K562 (cell line): ENCODE data around the gene PPDPF. TPM values are rescaled to one million over a fixed set of nuclear protein-coding genes. Genes with fewer than 3 reads are reported as not detected.

Experiments used
- ADNP ChIP-seq: fragments of 200-800 bp; sonication (Bioruptor generic); IDR thresholded peaks from 2 replicates; pipeline ENCODE4 v1.6.1; 2016; ENCODE audit warnings: missing genetic modification characterization, missing compliant biosample characterization
- BDP1 ChIP-seq: IDR thresholded peaks from 3 replicates; pipeline ENCODE4 v1.6.1; 2011; ENCODE audit not compliant: insufficient read length, insufficient read depth
- FOXP1 ChIP-seq: sonication (generic); formaldehyde crosslinking; IDR thresholded peaks from 2 replicates; pipeline ENCODE4 v1.8.0; 2022; ENCODE audit warnings: mild to moderate bottlenecking, missing genetic modification reagents
- SMC3 ChIP-seq: conservative IDR thresholded peaks from 2 replicates; pipeline ENCODE4 v1.6.1; 2011; ENCODE audit warnings: low read depth, low read length, improper control_type of control experiment; ENCODE audit not compliant: insufficient read depth
- SUPT5H ChIP-seq: fragments of 450-650 bp; IDR thresholded peaks from 2 replicates; pipeline ENCODE4 v1.6.1; 2016
- TEAD2 ChIP-seq: fragments of 450-650 bp; IDR thresholded peaks from 2 replicates; pipeline ENCODE4 v1.6.1; 2016; ENCODE audit warnings: missing genetic modification characterization, control low read depth, missing compliant biosample characterization
- TFAM ChIP-seq: fragments of 250-450 bp; sonication (Bioruptor Pico); conservative IDR thresholded peaks from 2 replicates; pipeline ENCODE4 v1.5.0; 2021; ENCODE audit warnings: mild to moderate bottlenecking, moderate library complexity
- ZBTB8A ChIP-seq: fragments of 450-650 bp; IDR thresholded peaks from 2 replicates; pipeline ENCODE4 v1.6.1; 2018; ENCODE audit warnings: mild to moderate bottlenecking, moderate library complexity; ENCODE audit not compliant: partially characterized antibody
- ZNF24 ChIP-seq: fragments of 450-650 bp; IDR thresholded peaks from 2 replicates; pipeline ENCODE4 v1.6.1; 2016
- polyA plus RNA-seq, 8 experiments: library from polyadenylated mRNA; depleted of rRNA in 4 of 8; stranded (reverse) in 5 of 8; unstranded in 3 of 8; fragments of >200 nt; fragmentation: Nextera tagmentation in 2 of 8; fragmentation: Illumina TruSeq in 1 of 8; extraction: Ambion mirVana in 2 of 8; extraction: Trizol in 1 of 8; gene quantifications; 2 replicates each; pipeline versions ENCODE4 v1.2.1 to v1.2.3, GENCODE V29; 2011 to 2014; ENCODE audit warnings: inconsistent platforms in 1 of 8, missing spikeins in 1 of 8
- total RNA-seq, 7 experiments: library from RNA; depleted of rRNA in 6 of 7; stranded (reverse); fragments of >200 nt in 6 of 7; fragmentation: Illumina TruSeq in 2 of 7; extraction: Trizol in 2 of 7; gene quantifications; 2 replicates each; pipeline versions ENCODE4 v1.2.1 to v1.2.3, GENCODE V29; 2011 to 2021; ENCODE audit warnings: low replicate concordance in 1 of 7
- TF ChIP-seq, protein P1 (sequence below): sonication (generic); formaldehyde crosslinking; IDR thresholded peaks from 2 replicates; pipeline ENCODE4 v1.8.0; 2022; ENCODE audit warnings: mild to moderate bottlenecking, missing genetic modification reagents
- TF ChIP-seq, protein P2 (sequence below): fragments of 200-800 bp; sonication (Bioruptor generic); IDR thresholded peaks from 2 replicates; pipeline ENCODE4 v1.6.1; 2017; ENCODE audit warnings: missing genetic modification characterization, missing compliant biosample characterization
- TF ChIP-seq, protein P3 (sequence below): fragments of 450-650 bp; IDR thresholded peaks from 2 replicates; pipeline ENCODE4 v1.6.1; 2016; ENCODE audit warnings: low read depth, mild to moderate bottlenecking, moderate library complexity
- TF ChIP-seq, protein P4 (sequence below): fragments of 250-450 bp; sonication (Bioruptor Pico); IDR thresholded peaks from 2 replicates; pipeline ENCODE4 v1.8.0; 2022; ENCODE audit warnings: inconsistent platforms, mild to moderate bottlenecking, moderate library complexity, borderline replicate concordance
- TF ChIP-seq, protein P5 (sequence below): sonication (generic); formaldehyde crosslinking; IDR thresholded peaks from 2 replicates; pipeline ENCODE4 v1.8.0; 2023; ENCODE audit warnings: mild to moderate bottlenecking, missing genetic modification reagents
- TF ChIP-seq, protein P6 (sequence below): fragments of 450-650 bp; formaldehyde crosslinking; IDR thresholded peaks from 2 replicates; pipeline ENCODE4 v1.4.0; 2020; ENCODE audit warnings: mild to moderate bottlenecking, moderate library complexity

PPDPF gene
- total and polyA plus RNA-seq, 9 of the 15 experiments (the other 6 are each of a cell fraction or from before 2014, with no cell fraction given), result 0.77 to 233 (median 10.5) TPM

DNA sequence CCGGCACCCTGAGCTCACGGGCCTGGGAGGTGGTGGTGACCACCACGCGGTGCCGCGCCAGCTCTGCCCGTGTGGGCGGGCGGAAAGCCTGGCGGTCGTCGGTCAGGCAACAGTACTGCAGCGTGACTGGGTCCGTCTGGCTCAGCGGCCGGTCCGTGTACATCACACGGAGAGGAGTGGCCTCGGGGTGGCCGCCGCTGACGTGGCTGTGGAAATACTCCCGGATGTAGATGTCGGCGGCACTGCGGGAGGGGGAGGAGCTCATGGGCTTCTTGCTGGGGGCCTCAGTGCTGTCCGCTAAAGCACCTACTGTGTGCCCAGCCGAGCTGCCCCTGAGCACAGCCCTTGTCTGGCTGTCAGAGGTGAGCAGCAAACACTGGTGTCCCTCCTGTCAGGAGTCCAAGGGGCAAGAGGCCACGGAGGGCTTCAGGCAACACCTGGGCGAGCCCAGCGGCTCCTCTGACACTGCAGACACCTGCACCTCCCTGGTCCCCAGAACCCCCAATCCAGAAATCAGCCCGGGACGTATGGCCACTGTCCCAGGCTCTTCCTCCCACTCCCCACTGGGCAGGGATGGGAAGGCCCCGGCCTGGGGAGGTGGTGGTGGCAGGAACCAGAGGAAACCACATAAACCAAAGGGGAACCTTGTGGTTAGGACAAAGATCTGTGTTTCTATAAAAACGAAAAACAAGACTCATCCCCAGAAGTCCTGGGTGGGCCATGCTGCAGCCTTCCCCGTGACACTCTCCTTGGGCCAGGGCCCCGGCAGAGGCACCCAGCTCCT, 47.0 kb downstream of the PPDPF start (continued):
- TF ChIP-seq, protein P1, sequence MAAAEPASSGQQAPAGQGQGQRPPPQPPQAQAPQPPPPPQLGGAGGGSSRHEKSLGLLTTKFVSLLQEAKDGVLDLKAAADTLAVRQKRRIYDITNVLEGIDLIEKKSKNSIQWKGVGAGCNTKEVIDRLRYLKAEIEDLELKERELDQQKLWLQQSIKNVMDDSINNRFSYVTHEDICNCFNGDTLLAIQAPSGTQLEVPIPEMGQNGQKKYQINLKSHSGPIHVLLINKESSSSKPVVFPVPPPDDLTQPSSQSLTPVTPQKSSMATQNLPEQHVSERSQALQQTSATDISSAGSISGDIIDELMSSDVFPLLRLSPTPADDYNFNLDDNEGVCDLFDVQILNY (CRISPR knock-in tag), result 0 out of 2 replicates have a peak, but pooled peaks have one; percentile 28
- TF ChIP-seq, protein P2, sequence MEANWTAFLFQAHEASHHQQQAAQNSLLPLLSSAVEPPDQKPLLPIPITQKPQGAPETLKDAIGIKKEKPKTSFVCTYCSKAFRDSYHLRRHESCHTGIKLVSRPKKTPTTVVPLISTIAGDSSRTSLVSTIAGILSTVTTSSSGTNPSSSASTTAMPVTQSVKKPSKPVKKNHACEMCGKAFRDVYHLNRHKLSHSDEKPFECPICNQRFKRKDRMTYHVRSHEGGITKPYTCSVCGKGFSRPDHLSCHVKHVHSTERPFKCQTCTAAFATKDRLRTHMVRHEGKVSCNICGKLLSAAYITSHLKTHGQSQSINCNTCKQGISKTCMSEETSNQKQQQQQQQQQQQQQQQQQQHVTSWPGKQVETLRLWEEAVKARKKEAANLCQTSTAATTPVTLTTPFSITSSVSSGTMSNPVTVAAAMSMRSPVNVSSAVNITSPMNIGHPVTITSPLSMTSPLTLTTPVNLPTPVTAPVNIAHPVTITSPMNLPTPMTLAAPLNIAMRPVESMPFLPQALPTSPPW (CRISPR knock-in tag), result peak; percentile 41; the same call in 1 of the 2 replicates
- TF ChIP-seq SUPT5H, result no peak
- TF ChIP-seq, protein P3, sequence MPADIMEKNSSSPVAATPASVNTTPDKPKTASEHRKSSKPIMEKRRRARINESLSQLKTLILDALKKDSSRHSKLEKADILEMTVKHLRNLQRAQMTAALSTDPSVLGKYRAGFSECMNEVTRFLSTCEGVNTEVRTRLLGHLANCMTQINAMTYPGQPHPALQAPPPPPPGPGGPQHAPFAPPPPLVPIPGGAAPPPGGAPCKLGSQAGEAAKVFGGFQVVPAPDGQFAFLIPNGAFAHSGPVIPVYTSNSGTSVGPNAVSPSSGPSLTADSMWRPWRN, result no peak
- TF ChIP-seq, protein P4, sequence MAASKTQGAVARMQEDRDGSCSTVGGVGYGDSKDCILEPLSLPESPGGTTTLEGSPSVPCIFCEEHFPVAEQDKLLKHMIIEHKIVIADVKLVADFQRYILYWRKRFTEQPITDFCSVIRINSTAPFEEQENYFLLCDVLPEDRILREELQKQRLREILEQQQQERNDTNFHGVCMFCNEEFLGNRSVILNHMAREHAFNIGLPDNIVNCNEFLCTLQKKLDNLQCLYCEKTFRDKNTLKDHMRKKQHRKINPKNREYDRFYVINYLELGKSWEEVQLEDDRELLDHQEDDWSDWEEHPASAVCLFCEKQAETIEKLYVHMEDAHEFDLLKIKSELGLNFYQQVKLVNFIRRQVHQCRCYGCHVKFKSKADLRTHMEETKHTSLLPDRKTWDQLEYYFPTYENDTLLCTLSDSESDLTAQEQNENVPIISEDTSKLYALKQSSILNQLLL (CRISPR knock-in tag), result no peak
- no peak for TF ChIP-seq SMC3
- no peak for TF ChIP-seq ADNP (tag)
- TF ChIP-seq, protein P5, sequence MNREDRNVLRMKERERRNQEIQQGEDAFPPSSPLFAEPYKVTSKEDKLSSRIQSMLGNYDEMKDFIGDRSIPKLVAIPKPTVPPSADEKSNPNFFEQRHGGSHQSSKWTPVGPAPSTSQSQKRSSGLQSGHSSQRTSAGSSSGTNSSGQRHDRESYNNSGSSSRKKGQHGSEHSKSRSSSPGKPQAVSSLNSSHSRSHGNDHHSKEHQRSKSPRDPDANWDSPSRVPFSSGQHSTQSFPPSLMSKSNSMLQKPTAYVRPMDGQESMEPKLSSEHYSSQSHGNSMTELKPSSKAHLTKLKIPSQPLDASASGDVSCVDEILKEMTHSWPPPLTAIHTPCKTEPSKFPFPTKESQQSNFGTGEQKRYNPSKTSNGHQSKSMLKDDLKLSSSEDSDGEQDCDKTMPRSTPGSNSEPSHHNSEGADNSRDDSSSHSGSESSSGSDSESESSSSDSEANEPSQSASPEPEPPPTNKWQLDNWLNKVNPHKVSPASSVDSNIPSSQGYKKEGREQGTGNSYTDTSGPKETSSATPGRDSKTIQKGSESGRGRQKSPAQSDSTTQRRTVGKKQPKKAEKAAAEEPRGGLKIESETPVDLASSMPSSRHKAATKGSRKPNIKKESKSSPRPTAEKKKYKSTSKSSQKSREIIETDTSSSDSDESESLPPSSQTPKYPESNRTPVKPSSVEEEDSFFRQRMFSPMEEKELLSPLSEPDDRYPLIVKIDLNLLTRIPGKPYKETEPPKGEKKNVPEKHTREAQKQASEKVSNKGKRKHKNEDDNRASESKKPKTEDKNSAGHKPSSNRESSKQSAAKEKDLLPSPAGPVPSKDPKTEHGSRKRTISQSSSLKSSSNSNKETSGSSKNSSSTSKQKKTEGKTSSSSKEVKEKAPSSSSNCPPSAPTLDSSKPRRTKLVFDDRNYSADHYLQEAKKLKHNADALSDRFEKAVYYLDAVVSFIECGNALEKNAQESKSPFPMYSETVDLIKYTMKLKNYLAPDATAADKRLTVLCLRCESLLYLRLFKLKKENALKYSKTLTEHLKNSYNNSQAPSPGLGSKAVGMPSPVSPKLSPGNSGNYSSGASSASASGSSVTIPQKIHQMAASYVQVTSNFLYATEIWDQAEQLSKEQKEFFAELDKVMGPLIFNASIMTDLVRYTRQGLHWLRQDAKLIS (CRISPR knock-in tag), result no peak
- TF ChIP-seq ZNF24, result no peak
- no peak for TF ChIP-seq TFAM (CRISPR knock-in tag)
- TF ChIP-seq TEAD2 (tag), result no peak
- TF ChIP-seq FOXP1 (CRISPR knock-in tag), result no peak
- TF ChIP-seq ZBTB8A, result no peak
- TF ChIP-seq, protein P6, sequence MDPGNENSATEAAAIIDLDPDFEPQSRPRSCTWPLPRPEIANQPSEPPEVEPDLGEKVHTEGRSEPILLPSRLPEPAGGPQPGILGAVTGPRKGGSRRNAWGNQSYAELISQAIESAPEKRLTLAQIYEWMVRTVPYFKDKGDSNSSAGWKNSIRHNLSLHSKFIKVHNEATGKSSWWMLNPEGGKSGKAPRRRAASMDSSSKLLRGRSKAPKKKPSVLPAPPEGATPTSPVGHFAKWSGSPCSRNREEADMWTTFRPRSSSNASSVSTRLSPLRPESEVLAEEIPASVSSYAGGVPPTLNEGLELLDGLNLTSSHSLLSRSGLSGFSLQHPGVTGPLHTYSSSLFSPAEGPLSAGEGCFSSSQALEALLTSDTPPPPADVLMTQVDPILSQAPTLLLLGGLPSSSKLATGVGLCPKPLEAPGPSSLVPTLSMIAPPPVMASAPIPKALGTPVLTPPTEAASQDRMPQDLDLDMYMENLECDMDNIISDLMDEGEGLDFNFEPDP, result no peak
- TF ChIP-seq BDP1, result no peak
